Uterus (tissue), 4 donors: ENCODE results near the gene MRPL14. TPM values are rescaled to one million over a fixed set of nuclear protein-coding genes. Genes with fewer than 3 reads are reported as not detected.

Experiments
- DNase-seq, 2 donors: peaks; one replicate each; pipeline ENCODE4 v3.0.0-alpha.2; 2019 to 2020
- H3K27ac ChIP-seq, 2 donors: fragments of 200-600 bp; sonication (generic); 1 replicate in 1 of 2; 2 replicates in 1 of 2; pipeline ENCODE4 v1.5.1; 2016 to 2018
- H3K27me3 ChIP-seq, 2 donors: fragments of 200-600 bp; sonication (generic); one replicate each; pipeline ENCODE4 v1.5.1; 2018 to 2019; ENCODE audit warnings: control low read depth in 1 of 2
- H3K36me3 ChIP-seq, 2 donors: fragments of 200-600 bp; sonication (generic); one replicate each; pipeline ENCODE4 v1.5.1; 2019; ENCODE audit warnings: control low read depth in 1 of 2
- H3K4me1 ChIP-seq, 2 donors: fragments of 200-600 bp; sonication (generic); one replicate each; pipeline ENCODE4 v1.5.1; 2018 to 2019; ENCODE audit warnings: control low read depth in 1 of 2
- H3K4me3 ChIP-seq, 2 donors: fragments of 200-600 bp; sonication (generic); 1 replicate in 1 of 2; 2 replicates in 1 of 2; pipeline ENCODE4 v1.5.1; 2018 to 2019; ENCODE audit warnings: mild to moderate bottlenecking in 1 of 2
- H3K9me3 ChIP-seq, 2 donors: fragments of 200-600 bp; sonication (generic); one replicate each; pipeline ENCODE4 v1.5.1; 2019; ENCODE audit warnings: control low read depth in 1 of 2
- CTCF ChIP-seq, 4 experiments: fragments of 200-600 bp in 2 of 4; fragments of 450-650 bp in 2 of 4; sonication (generic) in 2 of 4; IDR thresholded peaks; one replicate each; pipeline ENCODE4 v1.5.1; 2016 to 2019; ENCODE audit warnings: antibody characterized with exemption in 4 of 4, mild to moderate bottlenecking in 2 of 4, moderate library complexity in 1 of 4
- POLR2A ChIP-seq, 2 donors: fragments of 450-650 bp; IDR thresholded peaks; one replicate each; pipeline ENCODE4 v1.6.1; 2016; ENCODE audit warnings: antibody characterized with exemption in 2 of 2, mild to moderate bottlenecking in 1 of 2, moderate library complexity in 1 of 2
- intact Hi-C: fragments of 100-400 bp; cut with DNase I; formaldehyde crosslinking; loops from one replicate; pipeline ENCODE4 v1.15.1; 2023; ENCODE audit warnings: low total_unique reads
- total RNA-seq, 4 donors: library from RNA; depleted of rRNA in 3 of 4; stranded (reverse); fragments of >200 nt in 3 of 4; gene quantifications; one replicate each; pipeline versions ENCODE4 v1.1.0 to v1.2.4, GENCODE V29; 2014 to 2023
- donor health status: DM: yes; HTN: yes; CAD: no.

MRPL14 gene
- total RNA-seq, 4 donors from 2014 or later = 19.5 to 39.1 (median 33.6) TPM

DNA sequence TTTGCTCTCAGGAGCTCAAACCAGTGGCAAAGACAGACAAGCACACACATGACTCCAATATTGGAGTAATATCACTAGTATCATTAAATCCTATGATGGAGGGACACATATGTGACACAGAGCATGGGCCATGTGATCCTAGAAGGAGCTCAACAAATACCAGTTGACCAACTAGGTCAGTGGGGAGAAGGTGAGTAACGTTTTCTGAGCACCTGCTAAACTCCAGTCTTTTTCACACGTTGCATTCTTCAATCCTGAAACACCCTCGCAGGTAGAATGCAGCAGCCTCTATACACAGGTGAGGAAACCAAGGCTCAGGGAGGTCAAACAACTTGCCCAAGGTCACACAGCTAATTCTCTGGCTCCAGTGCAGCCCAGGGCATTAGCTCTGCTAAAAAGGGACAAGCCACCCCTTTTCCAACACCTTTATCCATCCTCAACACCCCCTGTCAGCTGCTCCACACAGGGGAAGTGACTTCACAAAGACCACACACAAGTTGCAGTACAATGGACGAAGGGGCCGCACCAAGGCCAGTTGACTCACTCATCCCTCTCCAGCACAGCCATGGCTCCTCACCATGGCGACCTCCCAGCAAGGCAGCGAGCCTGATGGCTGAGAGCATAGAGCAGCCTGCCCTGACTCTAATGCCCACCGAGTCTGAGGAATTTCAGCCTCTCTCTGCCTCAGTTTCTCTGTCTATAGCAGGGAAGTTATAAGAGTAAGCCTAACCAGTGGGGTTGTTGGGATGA is 35.8 kb upstream of the MRPL14 start:
- H3K4me1 ChIP-seq = no peaks in the 10 kb centered on the region
- H3K9me3 ChIP-seq = no peaks in the 10 kb centered on the region
- H3K27ac ChIP-seq = no peak overlapping the region
- H3K36me3 ChIP-seq = no peaks in the 10 kb centered on the region
- no peak for DNase-seq
- intact Hi-C loops = no loop called here
- no peak overlapping the region for H3K4me3 ChIP-seq
- no peaks in the 10 kb centered on the region for H3K27me3 ChIP-seq
- TF ChIP-seq CTCF (IDR thresholded peaks at IDR 0.05) (no peak), POLR2A (IDR thresholded peaks at IDR 0.05) (no peak)

GRCh38 chr6:44161997-44162338 is 34.7 kb upstream of the MRPL14 start:
- intact Hi-C loops = no loop called here
- TF ChIP-seq POLR2A (IDR thresholded peaks at IDR 0.05) = no peak
- TF ChIP-seq CTCF (IDR thresholded peaks at IDR 0.05) = no peak
- no peaks in the 10 kb centered on the region for H3K36me3 ChIP-seq

DNA sequence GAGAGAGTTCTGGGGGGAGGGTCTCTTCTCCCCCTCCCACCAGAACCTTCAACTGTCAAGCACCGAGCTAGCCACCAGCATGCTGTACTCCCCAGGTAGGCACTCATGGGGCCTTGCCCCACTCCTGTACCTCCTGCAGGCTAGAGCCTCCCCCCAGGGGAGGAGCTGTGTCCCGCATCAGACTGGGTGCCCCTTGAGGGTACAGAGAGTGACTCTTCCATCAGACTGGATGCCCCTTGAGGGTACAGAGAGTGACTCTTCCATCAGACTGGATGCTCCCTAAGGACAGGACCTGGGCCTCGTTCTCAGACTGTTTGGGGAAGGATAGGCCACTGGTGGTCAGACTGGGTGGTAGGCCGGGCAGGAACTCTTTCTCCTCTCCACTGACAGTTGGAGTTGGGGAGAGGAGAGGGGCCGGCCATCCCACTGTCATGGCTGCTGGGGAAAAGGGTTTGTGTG is 31.5 kb upstream of the MRPL14 start, which contains the start of gene CAPN11:
TSS of gene CAPN11 (plus strand) at position 51 of the 459 bp plus-strand sequence. CDS start at position 80, 29 bp downstream.
- H3K36me3 ChIP-seq = no peaks in the 10 kb centered on the region
- TF ChIP-seq POLR2A (IDR thresholded peaks at IDR 0.05) (no peak), CTCF (IDR thresholded peaks at IDR 0.05) (no peak)
- H3K4me3 ChIP-seq = no peak within 1 kb of the TSS
- no peaks in the 10 kb centered on the region for H3K27me3 ChIP-seq
- intact Hi-C loops = no loop called here
- H3K9me3 ChIP-seq = no peaks in the 10 kb centered on the region
- no peak within 1 kb of the TSS for H3K27ac ChIP-seq
- DNase-seq = no peak
- H3K4me1 ChIP-seq = no peaks in the 10 kb centered on the region

More at GRCh38 chr6:44161997-44162338, 34.7 kb upstream of the MRPL14 start:
- Histone ChIP-seq H3K9me3 (no peaks in the 10 kb centered on the region), H3K4me1 (no peaks in the 10 kb centered on the region), H3K4me3 (no peak overlapping the region), H3K27me3 (no peaks in the 10 kb centered on the region), H3K27ac (no peak overlapping the region)
- no peak for DNase-seq

DNA sequence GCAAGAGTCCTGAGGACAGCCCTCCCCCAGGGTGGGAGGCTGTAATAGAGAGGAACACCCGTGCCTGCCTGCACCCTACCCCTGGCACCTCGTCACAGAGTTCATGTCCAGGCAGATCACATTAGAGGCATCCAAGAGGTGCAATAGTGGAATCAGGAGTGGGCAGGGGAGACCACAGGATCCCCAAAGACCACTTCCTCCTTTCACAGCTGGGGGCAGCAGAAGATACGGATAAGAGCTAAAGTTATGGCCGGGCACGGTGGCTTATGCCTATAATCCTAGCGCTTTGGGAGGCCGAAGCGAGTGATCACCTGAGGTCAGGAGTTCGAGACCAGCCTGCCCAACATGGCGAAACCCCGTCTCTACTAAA is 29.9 kb upstream of the MRPL14 start:
- Histone ChIP-seq H3K27me3 (no peaks in the 10 kb centered on the region), H3K4me1 (no peaks in the 10 kb centered on the region), H3K27ac (no peak overlapping the region), H3K36me3 (no peaks in the 10 kb centered on the region), H3K9me3 (no peaks in the 10 kb centered on the region), H3K4me3 (no peak overlapping the region)
- intact Hi-C loops = no loop called here
- no peak for TF ChIP-seq POLR2A (IDR thresholded peaks at IDR 0.05)
- no peak for TF ChIP-seq CTCF (IDR thresholded peaks at IDR 0.05)
- no peak for DNase-seq

- no peak overlapping the region for H3K27ac ChIP-seq
- intact Hi-C loops = no loop called here
- TF ChIP-seq CTCF (IDR thresholded peaks at IDR 0.05) (no peak), POLR2A (IDR thresholded peaks at IDR 0.05) (no peak)
These were observed 29.4 kb upstream of the MRPL14 start for GRCh38 chr6:44156494-44157151.

More at GRCh38 chr6:44156494-44157151, 29.4 kb upstream of the MRPL14 start:
- H3K9me3 ChIP-seq = no peaks in the 10 kb centered on the region
- DNase-seq = no peak
- no peaks in the 10 kb centered on the region for H3K27me3 ChIP-seq
- no peak overlapping the region for H3K4me3 ChIP-seq
- no peaks in the 10 kb centered on the region for H3K4me1 ChIP-seq
- no peaks in the 10 kb centered on the region for H3K36me3 ChIP-seq
